HG02588 (cell line): ENCODE data around the gene RANBP3L.
"Not testable (repeated sequence)": the region's sequence is repeated elsewhere in the genome, so short reads cannot be mapped to it uniquely, and the experiment has no call there.

Experiments
- ATAC-seq: cut with Tn5 transposase; IDR thresholded peaks from one replicate; pipeline ENCODE4 v1.9.1; 2021; ENCODE audit warnings: mild to moderate bottlenecking, moderate library complexity; ENCODE audit not compliant: unreplicated experiment

RANBP3L gene

GRCh38 chr5:36285837-36286615, 15.7 kb downstream of the RANBP3L start:
- no peak for ATAC-seq

GRCh38 chr5:36283775-36284174, 17.9 kb downstream of the RANBP3L start:
- not testable (repeated sequence) for ATAC-seq

DNA sequence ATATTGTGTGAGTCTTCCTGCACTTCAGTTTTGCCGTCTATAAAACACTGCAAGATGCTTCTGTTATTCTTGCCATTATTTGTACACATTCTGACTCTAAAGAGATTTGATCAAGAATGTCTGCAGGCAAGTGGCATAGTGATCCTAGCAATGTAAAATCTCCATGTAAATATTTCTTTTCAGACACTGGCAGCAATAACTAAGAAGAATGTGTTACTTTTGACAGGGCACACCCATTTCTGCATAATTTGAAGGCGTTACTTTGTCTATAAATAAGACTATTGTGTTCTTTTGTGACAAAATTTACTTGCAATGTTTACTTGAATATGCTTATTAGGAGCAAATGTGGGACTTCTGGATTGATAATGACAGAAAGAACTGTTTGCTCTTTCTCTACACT, 20.1 kb downstream of the RANBP3L start:
- no peak for ATAC-seq

DNA sequence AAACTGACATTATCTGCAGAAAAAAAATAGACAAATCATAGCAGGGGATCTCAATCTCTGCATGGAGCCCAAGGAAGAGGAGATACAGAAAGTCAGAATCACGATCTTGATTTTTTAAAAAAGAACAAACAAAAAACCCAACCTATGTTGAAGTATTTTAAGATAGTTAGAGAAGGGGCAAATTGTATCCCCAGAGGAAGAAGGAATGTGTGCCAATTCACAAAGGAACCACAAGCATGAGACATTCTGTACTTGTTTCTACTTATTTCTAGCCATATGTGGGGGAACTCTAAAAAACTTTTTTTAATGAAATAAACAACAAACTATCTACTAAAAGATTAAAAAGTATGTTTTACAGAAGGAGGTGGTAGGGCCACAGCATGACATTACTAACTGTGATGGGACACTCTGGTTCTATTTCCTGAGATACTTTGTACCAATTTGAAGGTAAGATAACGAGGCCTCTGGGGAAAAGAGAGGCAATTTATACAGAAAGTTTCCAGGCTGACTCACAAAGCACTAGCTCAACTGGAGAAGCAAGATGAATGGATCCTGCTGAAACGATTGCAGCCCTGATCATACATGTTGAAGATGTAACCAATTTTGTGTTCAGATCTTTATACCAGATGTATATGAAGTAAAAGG, 22.5 kb downstream of the RANBP3L start:
- no peak for ATAC-seq

- no peak for ATAC-seq
Measured at GRCh38 chr5:36277521-36278176, 24.1 kb downstream of the RANBP3L start.

- no peak for ATAC-seq
Measured at GRCh38 chr5:36276864-36277263, 24.8 kb downstream of the RANBP3L start.

GRCh38 chr5:36273809-36274526, 27.7 kb downstream of the RANBP3L start:
- no peak for ATAC-seq

GRCh38 chr5:36272136-36272690, 29.5 kb downstream of the RANBP3L start:
- ATAC-seq: no peak

- no peak for ATAC-seq
Measured at GRCh38 chr5:36270876-36271575, 30.7 kb downstream of the RANBP3L start.

DNA sequence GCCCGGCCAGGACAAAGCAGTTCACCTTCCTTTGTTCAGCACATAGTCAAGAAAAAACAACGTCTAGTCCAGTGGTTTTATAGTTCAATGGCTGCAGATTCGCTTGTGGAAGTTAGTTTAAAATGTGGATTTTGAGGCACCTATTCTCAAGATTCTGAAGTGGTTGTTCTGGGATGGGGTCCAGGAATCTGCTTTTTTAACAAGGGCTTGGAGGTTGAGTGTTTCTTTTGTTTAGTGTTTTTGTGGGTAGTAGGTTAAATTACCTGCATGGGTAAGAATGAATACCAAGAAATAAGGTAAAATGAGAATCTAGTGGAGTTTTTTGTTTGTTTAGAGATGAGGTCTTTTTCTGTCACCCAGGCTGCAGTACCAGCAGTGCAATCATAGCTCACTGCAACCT, 31.5 kb downstream of the RANBP3L start:
- ATAC-seq: no peak

DNA sequence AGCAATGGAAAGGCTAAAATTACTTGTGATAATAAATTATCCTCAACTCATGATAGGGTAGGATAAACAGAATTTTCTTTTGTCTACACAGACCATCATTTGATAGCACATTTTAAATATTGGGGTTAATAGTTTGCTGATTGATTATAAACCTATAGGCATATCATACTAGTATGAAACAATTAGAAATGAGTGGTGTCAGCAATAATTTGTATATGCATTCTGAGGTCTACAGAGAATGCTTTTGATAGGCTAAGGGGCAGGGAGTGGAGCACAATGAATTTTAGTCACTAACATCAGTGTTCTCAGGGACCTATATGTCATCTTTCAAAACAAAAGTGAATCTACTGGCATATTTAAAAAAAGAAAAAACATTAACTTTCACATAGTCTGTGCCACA, 32.2 kb downstream of the RANBP3L start:
- ATAC-seq: no peak

DNA sequence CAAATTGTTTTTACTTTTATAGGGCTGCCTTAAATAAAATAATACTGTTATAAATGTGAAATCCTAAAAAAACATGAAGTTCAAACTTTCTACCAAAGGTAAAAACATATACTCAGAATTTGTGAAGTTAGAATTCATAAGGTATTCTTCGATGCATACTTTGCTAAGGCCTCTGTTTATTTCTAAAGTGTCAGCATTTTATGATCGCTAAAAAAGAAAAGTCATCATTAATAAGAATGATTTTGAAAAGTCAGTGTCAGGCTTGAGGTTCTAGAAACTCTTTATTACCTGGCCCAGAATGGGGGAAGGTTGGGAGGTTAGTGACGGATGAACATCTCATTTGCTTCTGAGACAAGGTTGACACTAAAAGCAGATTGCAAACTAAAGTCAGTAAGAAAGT, 33.8 kb downstream of the RANBP3L start:
- ATAC-seq: no peak

DNA sequence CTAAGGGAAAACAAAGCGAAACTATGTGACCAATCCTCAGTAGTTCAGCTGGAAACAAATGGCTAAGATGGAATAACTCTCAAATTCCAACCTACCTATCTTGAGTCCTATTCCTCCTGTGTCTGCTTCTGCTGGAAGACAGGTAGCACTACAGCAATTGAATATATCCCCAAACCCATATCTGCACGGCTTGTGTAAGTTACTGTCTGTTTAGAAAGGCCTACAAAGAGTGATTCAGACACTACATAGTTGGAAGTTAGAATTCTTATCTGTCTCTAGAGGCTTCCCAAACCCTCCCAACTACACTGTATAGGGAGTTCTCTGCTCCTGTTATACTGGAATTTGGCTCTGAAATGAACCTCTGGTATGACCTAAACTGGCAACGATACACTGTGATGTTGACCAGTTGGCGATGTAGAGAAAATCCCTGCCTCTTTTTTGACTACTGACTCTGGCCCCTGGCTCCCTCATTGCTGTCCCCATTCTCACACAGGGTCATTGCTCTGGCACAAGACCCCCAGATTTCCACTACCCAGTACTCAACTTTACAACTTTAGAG, 37.4 kb downstream of the RANBP3L start:
- ATAC-seq: no peak

DNA sequence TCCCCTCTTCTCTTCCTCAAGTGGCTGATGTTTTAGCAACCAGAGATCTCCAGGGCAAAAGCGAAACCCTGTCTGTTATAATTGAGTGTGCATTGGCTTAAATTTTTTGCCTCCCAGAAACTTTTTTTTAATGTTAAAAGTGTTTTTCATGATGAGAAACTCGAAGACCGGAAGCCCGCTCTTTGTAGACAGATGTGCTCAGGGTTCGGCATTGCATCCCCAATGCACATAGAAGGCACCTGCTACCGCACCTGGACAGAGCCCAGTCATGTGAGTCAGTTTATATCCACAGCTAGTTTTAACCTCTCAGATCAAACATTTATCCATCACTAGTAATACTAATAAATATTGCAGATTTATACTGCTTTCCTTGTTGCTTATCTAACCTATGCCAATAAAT, 40.5 kb downstream of the RANBP3L start:
- no peak for ATAC-seq

- ATAC-seq: no peak
Measured at GRCh38 chr5:36253575-36253974, 48.1 kb downstream of the RANBP3L start.

GRCh38 chr5:36252722-36253365, 48.9 kb downstream of the RANBP3L start:
- ATAC-seq: no peak

DNA sequence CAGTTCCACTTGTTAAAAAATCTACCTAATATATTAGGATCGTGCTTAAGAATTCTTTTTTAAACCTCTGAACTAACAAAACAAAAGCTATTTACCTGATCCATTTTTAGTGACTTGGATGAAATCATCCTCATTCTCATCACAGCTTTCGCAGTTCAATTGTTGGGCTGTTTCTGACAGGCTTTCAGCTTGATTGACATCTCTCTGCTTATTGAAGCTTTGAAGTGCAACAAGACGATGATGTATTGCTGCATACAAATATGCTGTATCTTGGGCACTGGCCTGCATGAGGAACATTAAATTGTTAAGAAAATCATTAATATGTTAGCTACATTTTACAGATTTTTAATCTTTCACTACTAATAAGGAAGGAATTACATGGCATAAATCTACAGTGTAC, 50.5 kb downstream of the RANBP3L start:
- no peak for ATAC-seq

GRCh38 chr5:36250427-36250826, 51.3 kb downstream of the RANBP3L start:
- no peak for ATAC-seq

DNA sequence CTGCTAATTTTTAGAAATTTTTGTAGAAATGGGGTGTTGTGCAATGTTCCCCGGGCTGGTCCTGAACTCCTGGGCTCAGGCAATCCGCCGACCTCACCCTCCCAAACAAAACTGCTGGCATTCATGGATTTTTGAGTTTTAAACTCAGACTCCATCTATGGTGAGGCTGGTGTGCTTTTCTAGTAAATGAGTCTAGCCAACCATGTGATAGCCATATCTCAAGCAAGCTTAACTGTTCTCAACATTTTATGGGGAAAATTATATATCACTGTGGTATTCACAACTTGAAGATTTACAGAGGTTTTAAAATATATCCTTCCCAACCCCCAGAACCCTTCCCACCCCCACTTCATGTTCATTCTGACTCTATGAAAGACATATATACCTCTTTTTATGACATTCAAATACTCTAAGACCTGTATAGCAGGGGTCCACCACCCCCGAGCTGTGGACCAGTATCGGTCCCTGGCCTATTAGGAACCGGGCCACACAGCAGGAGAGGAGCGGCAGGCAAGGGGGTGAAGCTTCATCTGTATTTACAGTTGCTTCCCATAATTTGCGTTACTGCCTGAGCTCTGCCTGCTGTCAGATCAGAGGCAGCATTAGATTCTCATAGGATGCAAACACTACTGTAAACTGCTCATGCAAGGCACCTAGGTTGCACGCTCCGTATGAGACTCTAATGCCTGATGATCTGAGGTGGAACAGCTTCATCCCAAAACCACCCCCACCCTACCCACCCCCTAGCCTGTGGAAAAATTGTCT, 55.5 kb downstream of the RANBP3L start:
- no peak for ATAC-seq
